NB4 (cell line): ENCODE data around the gene P2RY8.
"Not testable (repeated sequence)": the region's sequence is repeated elsewhere in the genome, so short reads cannot be mapped to it uniquely, and the experiment has no call there.

Source experiments
- MYC ChIP-seq: IDR thresholded peaks from 2 replicates; pipeline ENCODE4 v1.6.1; 2011; ENCODE audit warnings: low read depth, low read length
- POLR2A ChIP-seq: IDR thresholded peaks from 2 replicates; pipeline ENCODE4 v1.6.1; 2011; ENCODE audit warnings: mild to moderate bottlenecking; ENCODE audit not compliant: insufficient read length; ENCODE audit errors: extremely low read depth
- TF ChIP-seq, protein P1 (sequence below): IDR thresholded peaks from one replicate; pipeline ENCODE4 v1.5.1; 2012; ENCODE audit warnings: low read depth, low read length
- TF ChIP-seq, protein P2 (sequence below): IDR thresholded peaks from 2 replicates; pipeline ENCODE4 v1.6.1; 2011; ENCODE audit warnings: low read depth, low read length

DNA sequence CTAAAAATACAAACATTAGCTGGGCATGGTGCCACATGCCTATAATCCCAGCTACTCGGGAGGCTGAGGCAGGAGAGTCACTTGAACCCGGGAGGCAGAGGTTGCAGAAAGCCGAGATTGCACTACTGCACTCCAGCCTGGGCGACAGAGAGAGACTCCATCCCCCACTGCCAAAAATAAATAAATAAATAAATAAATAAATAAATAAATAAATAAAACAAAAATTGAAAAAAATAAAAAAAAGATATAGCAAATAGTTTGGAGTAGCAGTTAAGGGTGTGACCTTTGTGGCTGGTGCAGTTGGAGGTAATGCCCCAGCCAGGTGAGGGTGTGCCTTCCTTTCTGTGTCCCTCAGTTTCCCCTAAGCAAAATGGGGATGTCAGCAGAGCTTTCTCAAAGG, 14.1 kb downstream of the P2RY8 start:
- TF ChIP-seq, protein P1, sequence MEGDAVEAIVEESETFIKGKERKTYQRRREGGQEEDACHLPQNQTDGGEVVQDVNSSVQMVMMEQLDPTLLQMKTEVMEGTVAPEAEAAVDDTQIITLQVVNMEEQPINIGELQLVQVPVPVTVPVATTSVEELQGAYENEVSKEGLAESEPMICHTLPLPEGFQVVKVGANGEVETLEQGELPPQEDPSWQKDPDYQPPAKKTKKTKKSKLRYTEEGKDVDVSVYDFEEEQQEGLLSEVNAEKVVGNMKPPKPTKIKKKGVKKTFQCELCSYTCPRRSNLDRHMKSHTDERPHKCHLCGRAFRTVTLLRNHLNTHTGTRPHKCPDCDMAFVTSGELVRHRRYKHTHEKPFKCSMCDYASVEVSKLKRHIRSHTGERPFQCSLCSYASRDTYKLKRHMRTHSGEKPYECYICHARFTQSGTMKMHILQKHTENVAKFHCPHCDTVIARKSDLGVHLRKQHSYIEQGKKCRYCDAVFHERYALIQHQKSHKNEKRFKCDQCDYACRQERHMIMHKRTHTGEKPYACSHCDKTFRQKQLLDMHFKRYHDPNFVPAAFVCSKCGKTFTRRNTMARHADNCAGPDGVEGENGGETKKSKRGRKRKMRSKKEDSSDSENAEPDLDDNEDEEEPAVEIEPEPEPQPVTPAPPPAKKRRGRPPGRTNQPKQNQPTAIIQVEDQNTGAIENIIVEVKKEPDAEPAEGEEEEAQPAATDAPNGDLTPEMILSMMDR: not testable (repeated sequence)
- TF ChIP-seq MYC, POLR2A: not testable (repeated sequence)
- TF ChIP-seq, protein P2, sequence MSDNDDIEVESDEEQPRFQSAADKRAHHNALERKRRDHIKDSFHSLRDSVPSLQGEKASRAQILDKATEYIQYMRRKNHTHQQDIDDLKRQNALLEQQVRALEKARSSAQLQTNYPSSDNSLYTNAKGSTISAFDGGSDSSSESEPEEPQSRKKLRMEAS: not testable (repeated sequence)
